Measurements from ENCODE around the gene STX16.
A peak's percentile ranks its signal among the peaks of the same experiment; 100 is the strongest.

Gene STX16

DNA sequence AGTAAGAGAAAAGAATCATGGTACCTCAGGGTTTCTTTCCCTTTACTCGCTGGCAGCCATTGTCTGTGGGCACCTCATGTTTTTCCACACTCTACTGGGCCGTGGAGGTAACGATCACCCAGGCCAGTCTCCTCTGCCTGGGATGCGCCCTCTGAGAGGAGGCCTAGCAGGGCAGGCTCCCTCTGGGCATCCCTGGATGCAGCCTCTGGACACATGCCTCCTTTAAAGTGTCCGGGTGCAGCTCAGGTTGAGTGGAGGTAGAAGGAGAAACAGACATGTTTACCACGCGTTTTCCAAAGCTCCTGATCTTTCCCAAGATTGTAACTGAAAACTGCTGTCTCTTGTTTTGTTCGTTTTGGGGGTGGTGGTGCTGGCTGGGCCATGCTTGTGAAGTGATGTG lies 27.7 kb downstream of the STX16 start:
- no peak for DNase-seq

- no peak for DNase-seq
These were observed 31.8 kb downstream of the STX16 start for GRCh38 chr20:58682656-58683531.

DNA sequence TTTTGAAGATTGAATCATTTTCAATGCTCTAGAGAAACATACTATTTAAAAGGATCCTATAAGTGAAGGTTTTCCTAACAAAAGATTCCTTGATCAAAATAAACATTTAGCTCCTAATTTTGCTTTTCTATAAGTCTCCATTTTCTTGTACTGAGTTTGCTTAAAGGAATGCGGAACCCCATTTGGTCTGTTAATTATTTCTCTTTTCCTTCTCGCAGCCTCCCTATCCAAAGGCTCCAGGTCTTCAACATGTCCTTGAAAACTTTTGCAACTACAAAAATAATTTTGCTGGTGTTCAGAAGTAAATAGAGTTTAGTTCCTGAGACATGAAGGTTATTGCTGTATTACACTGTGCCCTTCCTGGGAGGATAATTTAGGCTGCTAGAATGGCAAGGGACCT lies 33.2 kb downstream of the STX16 start:
- no peak for DNase-seq

DNA sequence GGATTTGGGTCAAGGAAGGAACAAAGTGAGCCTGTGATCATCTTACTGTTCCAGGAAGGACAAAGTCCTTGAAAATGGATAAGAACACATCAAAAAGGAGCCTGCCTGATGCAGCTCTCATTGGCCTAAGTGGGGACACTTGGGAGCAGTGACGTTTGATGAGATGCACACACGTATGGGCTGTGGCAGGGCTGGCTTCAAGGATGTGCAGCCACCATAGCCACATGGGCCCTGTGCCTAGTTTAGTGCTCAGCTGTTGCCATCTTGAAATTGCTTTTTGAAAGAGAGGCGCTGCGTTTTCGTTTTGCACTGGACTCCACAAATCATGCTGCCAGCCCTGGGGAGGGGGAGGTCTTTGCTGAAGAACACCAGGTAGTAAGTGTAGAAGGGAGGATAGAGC lies 34.9 kb downstream of the STX16 start:
- no peak for DNase-seq

DNA sequence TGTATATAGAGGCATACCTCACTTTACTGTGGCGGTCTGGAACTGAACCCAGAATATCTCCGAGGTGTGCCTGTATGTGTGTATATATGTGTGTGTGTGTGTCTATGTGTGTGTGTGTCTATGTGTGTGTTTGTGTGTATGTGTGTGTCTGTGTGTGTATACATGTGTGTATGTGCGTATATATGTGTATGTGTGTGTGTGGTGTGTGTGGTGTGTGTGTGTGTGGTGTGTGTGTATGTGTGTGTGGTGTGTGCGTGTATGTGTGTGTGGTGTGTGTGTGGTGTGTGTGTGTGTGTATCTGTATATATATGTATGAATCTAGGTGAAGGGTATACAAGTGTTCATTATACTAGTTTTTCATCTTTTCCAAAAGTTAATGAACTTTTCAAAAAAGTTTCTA lies 37.3 kb downstream of the STX16 start:
- DNase-seq, result no peak

DNA sequence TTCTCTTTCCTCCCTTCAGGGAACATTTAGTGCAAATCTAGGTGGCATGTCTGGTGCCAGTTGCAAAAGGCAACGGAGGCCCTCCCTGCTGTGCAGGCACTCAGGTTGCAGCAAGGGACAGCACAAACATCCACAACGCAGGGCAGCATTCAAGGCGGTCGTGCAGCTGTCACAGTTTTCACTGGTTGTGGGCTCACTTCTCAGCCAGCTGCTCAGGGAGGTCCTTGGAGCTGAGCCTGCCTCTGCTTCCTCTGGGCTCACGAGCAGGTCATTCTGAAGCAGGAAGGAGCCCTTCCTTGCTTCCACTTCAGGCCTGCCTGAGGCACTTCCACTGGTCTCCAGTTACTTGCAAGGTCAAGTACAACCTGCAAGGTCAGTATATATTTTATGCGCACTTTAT lies 37.8 kb downstream of the STX16 start:
- DNase-seq, result no peak

- no peak for DNase-seq
These were observed 39.5 kb downstream of the STX16 start for GRCh38 chr20:58690396-58691135.

DNA sequence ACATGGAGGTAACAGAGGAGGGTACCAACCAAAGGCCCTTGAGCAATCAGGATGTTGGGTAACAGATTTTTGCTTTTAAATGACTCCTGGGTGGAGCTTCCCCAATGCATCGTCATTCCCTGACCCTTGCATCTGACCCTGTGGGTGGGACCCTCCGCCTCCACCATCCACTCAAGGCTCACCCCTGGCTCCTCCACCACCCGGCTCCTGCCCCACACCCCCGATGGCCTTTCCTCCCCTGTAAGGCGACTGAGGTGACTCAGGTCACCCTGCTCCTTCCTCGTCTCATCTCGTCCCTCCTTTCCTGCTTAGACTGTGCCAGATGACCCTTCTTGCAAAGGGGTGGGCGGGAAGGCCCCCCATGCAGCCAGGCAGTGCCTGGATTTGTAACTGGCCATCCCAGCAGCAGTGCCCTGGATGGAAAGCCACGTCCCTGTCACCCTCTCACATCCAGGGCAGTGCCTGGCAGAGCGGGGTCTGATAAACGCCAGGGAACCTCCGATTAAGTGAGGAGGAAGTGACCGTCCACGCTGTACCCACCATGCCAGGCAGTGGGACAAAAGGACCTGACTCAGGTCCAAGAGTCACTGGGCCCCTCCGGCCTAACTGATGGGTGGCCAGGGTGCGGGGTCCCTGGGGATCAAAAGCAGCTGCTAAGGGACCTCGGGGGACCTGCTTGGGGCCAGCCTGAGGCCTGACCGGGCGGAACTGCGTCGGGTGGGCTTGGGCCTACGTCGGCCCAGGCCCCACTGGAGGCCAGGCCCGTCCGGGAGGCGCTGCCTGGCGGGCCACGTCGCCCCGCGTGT lies 40.9 kb downstream of the STX16 start:
- DNase-seq, result no peak

DNA sequence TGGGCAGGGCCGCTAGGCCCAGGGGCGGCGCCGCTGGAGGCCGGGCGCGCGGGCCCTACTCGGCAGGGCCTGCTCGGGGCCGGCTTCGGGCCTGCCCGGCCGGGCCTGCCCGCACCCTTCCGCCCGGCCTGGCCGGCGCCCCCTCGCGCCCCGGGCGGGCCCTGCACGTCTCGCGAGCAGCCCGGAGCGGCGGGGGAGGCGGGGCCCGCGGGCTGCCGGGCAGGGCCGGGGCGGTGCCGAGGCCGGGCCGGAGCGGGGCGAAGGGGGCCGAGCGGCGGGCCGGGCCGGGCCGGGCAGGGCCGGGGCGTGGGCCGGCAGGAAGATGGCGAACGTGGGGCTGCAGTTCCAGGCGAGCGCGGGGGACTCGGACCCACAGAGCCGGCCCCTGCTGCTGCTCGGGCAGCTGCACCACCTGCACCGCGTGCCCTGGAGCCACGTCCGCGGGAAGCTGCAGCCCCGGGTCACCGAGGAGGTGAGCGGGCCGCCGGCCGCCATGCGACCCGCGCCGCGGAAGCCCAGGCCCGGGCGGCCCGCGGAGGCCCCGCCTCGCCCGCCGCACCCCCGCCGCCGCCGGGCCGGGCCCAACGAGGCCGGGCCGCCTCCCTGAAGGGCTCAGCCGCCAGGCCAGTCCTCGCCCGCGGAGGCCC lies 41.6 kb downstream of the STX16 start, which contains the start of gene NPEPL1:
Gene NPEPL1 (plus strand): TSS at position 222 of the 647 bp plus-strand sequence. CDS start 101 bp downstream, at position 323.
- DNase-seq, result peak; percentile 68

- no peak for DNase-seq
These were observed 42.3 kb downstream of the STX16 start for GRCh38 chr20:58693226-58694006.

DNA sequence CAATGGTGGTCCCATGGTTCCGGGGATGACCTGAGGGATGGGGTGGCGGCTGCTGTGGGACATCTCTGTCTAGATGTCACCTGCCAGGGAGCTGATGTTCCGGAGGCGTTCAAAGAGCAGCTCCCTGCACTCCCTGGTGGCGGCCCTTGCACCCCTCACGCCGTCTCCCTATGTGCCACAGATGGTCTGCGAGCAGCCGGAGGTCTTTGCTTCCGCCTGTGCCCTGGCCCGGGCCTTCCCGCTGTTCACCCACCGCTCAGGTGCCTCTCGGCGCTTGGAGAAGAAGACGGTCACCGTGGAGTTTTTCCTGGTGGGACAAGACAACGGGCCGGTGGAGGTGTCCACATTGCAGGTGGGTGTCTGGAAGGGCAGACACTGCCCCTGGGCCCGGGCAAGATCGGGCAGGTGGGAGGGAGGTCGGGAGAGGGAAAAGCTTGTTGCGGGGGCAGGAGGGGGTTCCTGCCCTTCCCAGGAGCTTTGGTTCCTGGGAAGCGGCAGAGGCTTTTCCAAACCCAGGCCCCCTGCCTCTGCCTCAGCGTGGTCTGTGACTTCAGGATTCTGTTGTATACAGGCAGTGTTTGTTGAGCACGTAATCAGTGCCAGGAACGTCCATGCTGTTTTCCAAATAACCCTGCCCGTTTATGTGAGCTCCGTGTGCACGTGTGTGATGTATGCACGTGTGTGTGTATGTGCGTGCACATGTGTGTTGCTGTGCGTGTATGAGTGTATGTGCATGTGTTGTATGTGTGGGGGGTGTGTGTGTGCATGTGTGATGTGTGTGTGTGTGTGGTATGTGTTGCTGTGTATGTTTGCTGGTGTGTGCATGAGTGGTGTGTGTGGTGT lies 43.4 kb downstream of the STX16 start:
- DNase-seq, result no peak

DNA sequence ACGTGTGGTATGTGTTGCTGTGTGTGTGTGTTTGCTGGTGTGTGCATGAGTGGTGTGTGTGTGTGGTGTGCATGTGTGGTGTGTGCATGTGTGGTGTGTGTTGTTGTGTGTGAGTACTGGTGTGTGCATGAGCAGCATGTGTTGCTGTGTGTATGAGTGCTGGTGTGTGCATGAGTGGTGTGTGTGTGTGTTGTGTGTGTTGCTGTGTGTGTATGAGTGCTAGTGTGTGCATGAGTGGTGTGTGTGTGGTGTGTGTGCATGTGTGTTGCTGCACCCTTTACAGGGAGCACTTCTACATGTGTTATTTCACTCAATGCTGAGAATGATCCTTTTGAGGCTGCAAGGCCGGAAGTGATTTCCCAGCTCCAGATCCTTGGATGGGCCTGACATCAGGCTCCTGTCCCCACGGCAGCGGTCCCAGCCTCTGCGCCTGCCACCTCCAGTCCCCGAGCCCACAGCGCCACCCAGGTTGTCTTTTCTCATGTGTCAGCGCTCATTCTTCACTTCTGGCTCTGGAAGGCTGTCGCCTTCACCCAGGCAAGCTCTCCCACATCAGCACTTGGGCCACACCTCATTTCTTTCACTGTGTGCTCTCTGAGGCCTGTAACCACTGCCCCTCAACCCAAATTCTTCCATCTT lies 44.1 kb downstream of the STX16 start:
- no peak for DNase-seq

GRCh38 chr20:58695895-58696375 lies 44.9 kb downstream of the STX16 start:
- DNase-seq, result no peak

DNA sequence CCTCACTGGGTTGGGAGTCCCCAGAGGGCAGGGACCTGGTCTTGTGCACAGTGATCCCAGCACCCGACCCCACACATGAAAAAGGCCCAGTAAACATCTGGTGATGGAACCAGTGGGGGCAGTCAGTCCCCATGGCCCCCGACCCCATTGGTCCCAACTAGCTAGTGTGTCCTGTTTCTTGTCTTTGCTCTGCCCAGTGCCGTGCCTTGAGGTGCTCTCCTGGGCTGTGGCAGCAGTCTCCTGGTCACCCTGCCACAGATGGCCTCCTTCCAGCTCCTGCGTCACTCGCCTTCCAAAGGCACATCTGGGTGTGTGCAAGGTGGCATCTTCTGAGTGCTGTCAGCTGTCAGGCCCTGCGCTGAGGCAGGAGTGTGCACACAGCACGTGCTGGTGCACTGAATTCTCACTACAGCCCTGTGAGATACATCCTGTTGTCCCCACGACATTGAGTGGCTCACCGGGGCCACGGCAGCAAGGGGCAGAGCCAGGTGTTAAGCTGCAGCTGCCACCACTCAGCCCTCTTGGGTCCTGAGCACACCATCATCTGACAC lies 45.4 kb downstream of the STX16 start:
- no peak for DNase-seq

DNA sequence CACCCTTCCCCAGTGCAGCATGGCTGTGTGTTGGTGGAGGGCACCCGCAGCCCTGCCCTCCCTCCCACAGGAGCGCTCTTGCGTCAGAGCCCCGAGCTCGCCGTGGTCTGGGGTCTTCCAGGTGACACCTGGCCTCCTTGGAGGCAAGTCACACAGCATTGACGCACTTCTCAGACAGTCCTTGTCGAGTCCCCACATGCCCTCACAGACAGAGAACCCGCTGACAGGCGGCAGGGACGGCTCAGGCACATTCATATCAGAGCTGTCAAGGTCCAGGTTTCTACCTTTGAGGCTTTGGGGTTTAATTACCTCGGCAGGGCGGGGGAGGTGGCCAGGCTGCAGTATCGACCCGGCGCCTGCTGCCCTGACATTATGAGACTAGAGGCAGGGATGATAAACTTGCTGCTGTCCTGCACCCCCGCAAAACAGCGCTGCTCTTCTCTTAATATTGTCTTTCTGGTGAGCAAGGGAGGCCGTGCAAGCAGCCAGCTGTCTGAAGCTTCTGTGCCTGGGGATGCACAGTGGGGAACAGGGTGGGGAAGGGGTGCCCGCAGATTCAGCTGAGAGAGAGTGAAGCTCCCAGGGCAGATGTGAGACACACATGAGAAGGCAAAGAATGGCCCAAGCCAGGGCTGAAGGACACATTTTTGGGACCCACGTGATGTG lies 46.3 kb downstream of the STX16 start:
- DNase-seq, result no peak

DNA sequence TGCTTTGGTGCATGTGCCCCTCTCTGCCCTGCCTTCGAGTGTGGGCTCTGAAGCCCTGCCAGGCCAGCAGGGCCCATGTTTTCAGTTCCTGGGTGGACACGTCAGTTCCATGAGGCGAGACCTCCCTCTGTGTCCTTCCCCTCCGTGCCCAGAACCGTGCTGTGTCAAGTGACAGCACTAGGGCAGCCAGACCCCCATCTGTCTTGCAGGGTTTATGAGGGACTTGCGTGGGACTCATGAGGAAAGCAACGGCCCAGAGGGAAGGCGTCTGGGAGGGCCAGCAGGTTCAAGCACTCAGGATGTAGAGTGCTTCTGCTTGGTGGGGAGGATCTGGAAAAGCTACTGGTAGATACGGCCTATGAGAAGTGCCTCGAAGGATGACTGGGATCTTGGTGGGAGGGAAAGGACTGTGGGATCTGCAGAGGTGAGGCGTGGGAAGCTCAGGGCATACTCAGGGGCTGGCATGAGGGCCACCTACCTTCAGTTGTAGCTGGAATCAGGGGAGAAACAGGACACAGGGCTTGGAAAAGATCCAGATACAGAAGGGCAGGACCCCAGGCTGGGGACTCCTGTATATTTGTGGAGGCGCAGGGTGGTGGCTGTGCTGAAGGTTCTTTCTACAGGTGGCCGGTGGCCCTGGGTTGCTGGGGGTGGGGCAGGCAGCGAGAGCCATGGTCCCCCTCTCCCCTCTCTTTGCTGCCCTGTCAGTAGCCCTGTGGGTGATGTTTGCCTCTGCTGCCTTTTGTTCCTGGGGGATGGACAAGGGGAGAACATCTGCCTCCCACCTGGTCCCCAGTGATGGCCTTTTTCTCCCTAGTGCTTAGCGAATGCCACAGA lies 47.0 kb downstream of the STX16 start:
- no peak for DNase-seq

DNA sequence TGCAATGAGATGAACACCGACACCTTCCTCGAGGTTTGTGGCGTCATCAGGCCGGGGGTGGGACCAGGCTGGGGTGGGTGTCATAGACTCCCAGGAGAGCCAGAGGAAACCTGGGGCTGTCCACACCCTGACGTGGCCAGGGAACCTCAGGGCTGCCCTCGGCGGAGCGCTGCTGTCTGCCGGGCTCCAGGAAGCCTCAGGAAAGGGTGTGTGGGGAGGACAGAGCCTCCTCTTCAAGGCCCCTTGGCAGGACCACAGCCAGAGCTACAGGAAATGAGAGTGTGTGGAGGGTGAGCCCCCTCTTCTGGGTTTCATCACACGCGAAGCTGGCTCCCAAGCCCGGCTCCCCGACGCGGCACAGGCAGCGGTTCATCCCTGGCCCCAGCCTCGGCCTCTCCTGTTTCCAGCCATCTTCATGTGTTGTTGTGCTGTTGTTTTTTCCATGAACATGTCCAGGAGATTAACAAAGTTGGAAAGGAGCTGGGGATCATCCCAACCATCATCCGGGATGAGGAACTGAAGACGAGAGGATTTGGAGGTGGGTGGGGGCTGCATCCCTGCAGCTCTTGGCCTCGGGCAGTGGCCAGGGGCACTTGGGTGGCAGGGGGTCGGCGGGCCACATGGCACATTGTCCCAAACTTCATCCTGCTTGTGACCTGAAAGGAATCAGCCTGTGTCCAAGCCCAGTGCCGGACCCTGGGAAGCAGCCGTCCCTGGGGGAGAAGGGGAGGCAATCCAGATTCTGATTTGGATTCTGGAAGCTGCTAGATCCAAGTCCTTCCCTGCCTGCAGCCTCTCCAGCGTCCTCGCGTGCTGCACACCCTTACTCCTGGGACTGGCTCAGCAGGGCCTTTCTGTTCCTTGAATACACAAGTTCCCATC lies 47.9 kb downstream of the STX16 start:
- no peak for DNase-seq

All from fibroblast of upper back skin (primary cell).